HG03139 (cell line): ENCODE data around the gene TBC1D3E.
"Not testable (repeated sequence)": the region's sequence is repeated elsewhere in the genome, so short reads cannot be mapped to it uniquely, and the experiment has no call there.

Experiments used
- ATAC-seq: cut with Tn5 transposase; IDR thresholded peaks from one replicate; pipeline ENCODE4 v1.9.1; 2021; ENCODE audit not compliant: unreplicated experiment

The TBC1D3E gene

GRCh38 chr17:38127651-38128050 is at the start of gene TBC1D3E:
TBC1D3E (plus strand) TSS chr17:38127951; CDS start chr17:38129496, 1,545 bp downstream.
- ATAC-seq = not testable (repeated sequence)

DNA sequence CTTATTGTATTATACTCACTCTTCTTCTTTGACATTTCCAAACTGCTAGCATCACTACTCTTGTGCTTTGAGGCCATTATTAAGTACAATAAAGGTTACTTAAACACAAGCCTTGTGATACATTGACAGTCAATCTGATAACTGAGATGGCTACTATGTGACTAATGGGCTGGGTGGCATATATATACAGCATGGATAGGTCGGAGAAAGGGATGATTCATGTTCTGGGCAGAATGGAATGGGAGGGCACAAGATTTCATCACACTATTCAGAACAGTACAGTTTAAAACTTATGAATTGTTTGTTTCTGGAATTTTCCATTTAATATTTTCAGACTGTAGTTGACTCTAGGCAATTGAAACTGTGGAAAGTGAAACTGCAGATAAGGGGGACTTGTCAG is 40.4 kb upstream of the TBC1D3E start:
- not testable (repeated sequence) for ATAC-seq

DNA sequence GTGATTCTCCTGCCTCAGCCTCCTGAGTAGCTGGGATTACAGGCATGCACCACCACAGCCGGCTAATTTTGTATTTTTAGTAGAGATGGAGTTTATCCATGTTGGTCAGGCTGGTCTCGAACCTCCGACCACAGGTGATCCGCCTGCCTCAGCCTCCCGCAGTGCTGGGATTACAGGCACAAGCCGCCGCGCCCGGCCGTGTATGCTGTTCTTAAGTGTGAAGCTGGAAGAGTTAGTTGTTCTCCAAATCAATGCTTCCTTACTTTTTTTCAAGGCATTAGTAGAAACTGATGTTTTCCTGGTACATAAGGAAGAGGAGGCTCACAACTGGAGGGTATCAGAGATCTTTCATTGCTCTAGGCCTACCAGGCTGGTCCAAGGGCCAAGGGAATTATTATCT is 39.6 kb upstream of the TBC1D3E start:
- ATAC-seq = not testable (repeated sequence)

DNA sequence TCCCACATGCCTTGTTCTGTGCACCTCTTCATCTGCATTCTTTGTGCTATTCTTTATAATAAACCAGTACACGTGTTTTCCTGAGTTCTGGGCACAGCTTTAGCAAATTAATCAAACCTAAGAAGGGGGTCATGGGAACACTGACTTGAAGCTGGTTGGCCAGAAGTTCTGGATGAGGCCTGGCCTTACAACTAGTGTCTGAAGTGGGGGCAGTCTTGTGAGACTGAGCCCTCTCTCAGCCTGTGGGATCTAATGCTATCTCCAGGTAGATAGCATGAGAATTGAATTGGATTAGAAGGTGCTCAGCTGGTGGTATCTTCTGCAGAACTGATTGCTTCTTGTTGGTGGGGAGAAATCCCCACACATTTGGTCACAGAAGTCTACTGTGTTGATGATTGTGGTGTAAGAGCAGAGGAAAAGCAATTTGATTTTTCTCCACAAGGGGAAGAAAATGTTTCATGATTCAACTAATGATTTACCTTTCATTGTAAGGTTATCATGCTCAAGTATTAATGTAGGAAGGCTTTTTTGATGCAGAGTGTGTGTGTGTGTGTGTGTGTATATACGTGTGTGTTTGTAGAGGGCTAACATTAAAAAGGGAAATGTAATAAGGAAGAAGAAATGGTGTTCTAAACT is 33.6 kb upstream of the TBC1D3E start:
- not testable (repeated sequence) for ATAC-seq

DNA sequence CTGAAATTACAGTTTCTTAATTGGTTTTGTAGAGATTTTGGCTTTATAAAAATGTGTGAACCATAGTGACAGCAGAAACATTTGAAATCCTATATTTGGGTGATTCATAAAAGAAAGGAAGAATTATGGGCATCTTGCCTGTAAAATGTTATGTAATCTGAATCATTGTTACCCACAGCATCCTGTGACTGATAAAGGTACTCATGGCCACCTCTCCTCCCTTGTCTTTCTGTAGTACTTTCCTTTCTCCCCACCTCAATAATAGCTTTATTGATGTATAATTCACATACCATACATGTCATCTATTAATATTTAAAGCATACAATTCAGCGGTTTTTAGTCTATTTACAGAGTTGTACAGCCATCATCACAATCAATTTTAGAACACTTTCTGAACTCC is 28.5 kb upstream of the TBC1D3E start:
- ATAC-seq = not testable (repeated sequence)

- not testable (repeated sequence) for ATAC-seq
Measured at GRCh38 chr17:38119829-38120228, 7.9 kb upstream of the TBC1D3E start.

DNA sequence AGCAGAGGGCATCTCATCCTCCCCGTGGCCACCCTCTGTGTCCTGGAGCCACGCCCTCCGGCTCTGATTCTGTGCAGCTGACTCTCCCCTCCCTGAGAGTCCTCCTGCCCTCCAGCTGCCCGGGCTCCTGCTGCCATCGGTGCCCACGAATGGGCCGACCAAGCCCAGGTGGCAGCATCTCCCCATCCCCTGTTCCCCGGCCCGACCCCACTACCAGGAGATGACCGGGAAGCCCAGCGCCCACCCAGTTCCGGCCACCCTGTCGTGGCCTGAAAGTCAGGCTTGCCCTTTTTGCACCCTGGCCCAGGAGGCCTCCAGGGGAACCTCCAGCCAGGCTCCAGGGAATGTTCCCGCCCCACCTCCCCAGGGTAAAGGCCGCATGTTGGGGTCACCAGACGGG is 7.1 kb downstream of the TBC1D3E start:
- ATAC-seq = not testable (repeated sequence)
